GM10266 (cell line): Measurements from ENCODE around the gene REPS2.

Experiments used
- DNase-seq: peaks from one replicate; pipeline ENCODE4 v3.0.0; 2012; ENCODE audit errors: extremely low spot score
- TF ChIP-seq, protein P1 (sequence below): IDR thresholded peaks from 2 replicates; pipeline ENCODE4 v1.5.1; 2012; ENCODE audit warnings: mild to moderate bottlenecking, low read depth; ENCODE audit not compliant: control insufficient read depth, insufficient read depth; ENCODE audit errors: missing control alignments

Gene REPS2

DNA sequence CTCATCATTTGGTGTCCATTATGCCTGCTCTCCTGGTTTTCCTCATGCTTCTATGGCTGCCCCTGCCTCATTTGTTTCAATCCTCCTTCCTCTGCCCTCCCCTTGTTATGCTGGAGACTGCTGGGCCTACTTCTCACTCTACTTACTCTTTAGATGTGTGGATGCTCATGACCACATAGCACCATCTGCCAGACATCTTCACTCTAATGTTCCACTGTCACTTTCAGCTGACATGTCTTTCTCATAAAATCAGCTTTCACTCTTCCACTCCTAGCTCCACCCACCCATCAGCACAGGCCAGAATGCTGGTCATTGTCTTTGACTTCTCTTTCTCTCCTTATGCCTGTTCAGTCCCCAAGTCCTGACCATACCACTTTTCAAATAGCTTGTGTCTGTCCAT is 86.8 kb downstream of the REPS2 start:
- TF ChIP-seq, protein P1, sequence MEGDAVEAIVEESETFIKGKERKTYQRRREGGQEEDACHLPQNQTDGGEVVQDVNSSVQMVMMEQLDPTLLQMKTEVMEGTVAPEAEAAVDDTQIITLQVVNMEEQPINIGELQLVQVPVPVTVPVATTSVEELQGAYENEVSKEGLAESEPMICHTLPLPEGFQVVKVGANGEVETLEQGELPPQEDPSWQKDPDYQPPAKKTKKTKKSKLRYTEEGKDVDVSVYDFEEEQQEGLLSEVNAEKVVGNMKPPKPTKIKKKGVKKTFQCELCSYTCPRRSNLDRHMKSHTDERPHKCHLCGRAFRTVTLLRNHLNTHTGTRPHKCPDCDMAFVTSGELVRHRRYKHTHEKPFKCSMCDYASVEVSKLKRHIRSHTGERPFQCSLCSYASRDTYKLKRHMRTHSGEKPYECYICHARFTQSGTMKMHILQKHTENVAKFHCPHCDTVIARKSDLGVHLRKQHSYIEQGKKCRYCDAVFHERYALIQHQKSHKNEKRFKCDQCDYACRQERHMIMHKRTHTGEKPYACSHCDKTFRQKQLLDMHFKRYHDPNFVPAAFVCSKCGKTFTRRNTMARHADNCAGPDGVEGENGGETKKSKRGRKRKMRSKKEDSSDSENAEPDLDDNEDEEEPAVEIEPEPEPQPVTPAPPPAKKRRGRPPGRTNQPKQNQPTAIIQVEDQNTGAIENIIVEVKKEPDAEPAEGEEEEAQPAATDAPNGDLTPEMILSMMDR = no peak
- no peak for DNase-seq

DNA sequence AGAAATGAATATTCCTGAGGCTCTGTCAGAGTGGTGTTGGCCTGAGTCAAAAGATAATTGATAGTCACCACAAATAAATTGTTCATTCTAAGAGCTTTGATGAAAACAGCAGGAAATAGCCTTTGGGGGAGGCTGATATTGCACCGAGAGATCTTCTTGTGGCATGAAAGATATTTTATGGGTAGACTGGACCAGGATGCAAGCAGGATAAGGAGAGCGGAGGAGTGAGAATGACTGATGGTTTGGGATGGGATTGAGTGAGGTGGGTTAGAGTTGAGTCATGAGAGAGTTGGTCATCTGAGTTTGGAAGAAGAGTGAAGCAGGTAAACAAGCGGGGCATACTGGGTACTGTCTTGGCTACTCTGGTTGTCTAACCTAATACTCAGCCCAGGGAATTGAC is 88.7 kb downstream of the REPS2 start:
- DNase-seq = no peak
- TF ChIP-seq, protein P1 = no peak

- TF ChIP-seq, protein P1 = no peak
- no peak for DNase-seq
Observed at GRCh38 chrX:17036171-17036961, 89.9 kb downstream of the REPS2 start.

- DNase-seq = no peak
- TF ChIP-seq, protein P1 = no peak
Observed at GRCh38 chrX:17038277-17038676, 91.8 kb downstream of the REPS2 start.

DNA sequence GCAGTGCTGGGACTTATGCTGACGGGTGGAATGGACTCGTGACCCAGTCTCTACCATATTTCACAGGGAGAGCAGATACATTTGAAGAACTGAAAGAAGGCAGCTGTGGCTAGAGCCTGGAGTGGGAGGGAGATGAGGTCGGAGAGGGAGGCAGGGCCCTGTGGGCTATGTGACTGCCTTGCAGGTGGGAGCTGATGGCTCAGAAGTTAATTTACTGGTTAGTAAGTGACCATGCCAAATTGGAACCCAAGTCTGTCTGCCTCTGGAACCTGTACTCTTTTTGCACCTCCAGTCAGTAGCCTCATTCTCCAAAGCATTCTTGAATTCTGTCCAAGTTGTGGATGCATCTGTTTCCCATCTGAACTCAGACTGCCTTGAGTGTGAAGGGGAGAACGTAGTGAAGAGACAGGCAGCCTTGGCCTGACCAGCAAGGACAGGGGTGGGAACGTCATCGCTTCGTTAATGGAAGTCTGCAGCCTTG is 92.3 kb downstream of the REPS2 start:
- DNase-seq = no peak
- TF ChIP-seq, protein P1 = no peak

DNA sequence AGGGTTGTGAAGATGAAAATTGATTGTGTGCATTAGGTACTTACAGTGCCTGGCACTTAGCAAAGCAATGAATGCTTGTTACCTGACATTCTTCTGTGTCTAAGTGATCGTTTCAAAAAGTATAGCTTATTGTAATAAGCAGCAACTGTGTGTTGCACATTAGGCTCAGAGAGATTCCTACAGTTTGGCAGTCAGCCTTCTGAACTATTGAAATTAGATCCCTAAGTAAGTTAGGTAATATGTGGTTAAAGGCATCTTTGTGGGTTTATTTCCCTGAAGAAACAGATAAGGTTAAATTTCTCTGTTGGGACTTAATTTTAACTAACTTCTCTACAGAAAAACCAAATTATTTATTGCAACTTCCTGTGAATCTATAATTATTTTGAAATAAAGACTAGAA is 93.4 kb downstream of the REPS2 start:
- no peak for DNase-seq
- TF ChIP-seq, protein P1 = no peak

- TF ChIP-seq, protein P1 = no peak
- no peak for DNase-seq
Observed at GRCh38 chrX:17040711-17041110, 94.3 kb downstream of the REPS2 start.
